HepG2 (cell line): Measurements from ENCODE around the gene DNPEP. TPM values are rescaled to one million over a fixed set of nuclear protein-coding genes. Genes with fewer than 3 reads are reported as not detected.
A peak's percentile ranks its signal among the peaks of the same experiment; 100 is the strongest.

ENCODE experiments used
- ISX ChIP-seq: sonication (generic); formaldehyde crosslinking; conservative IDR thresholded peaks from 2 replicates; pipeline ENCODE4 v1.5.0; 2020; ENCODE audit warnings: missing genetic modification reagents
- KMT2B ChIP-seq: IDR thresholded peaks from 2 replicates; pipeline ENCODE4 v1.6.1; 2016; ENCODE audit warnings: missing genetic modification reagents, missing compliant biosample characterization
- MAF1 ChIP-seq: sonication (generic); formaldehyde crosslinking; IDR thresholded peaks from 2 replicates; pipeline ENCODE4 v1.5.0; 2020; ENCODE audit warnings: missing genetic modification reagents, borderline replicate concordance
- NBN ChIP-seq: fragments of 450-650 bp; conservative IDR thresholded peaks from 2 replicates; pipeline ENCODE4 v1.6.1; 2017
- SOX5 ChIP-seq: IDR thresholded peaks from 2 replicates; pipeline ENCODE4 v1.6.1; 2016; ENCODE audit warnings: borderline replicate concordance
- ZBTB14 ChIP-seq: sonication (generic); formaldehyde crosslinking; IDR thresholded peaks from 2 replicates; pipeline ENCODE4 v1.4.0; 2020; ENCODE audit warnings: missing genetic modification reagents
- ZBTB49 ChIP-seq: sonication (generic); formaldehyde crosslinking; IDR thresholded peaks from 2 replicates; pipeline ENCODE4 v1.4.0; 2020; ENCODE audit warnings: missing genetic modification reagents, borderline replicate concordance
- ZGPAT ChIP-seq: IDR thresholded peaks from 2 replicates; pipeline ENCODE4 v1.6.1; 2016; ENCODE audit warnings: mild to moderate bottlenecking
- ZKSCAN8 ChIP-seq: IDR thresholded peaks from 2 replicates; pipeline ENCODE4 v1.6.1; 2016; ENCODE audit warnings: borderline replicate concordance, missing genetic modification reagents, missing compliant biosample characterization
- ZMYM2 ChIP-seq: sonication (generic); formaldehyde crosslinking; IDR thresholded peaks from 2 replicates; pipeline ENCODE4 v1.8.0; 2022; ENCODE audit warnings: mild to moderate bottlenecking, missing genetic modification reagents
- ZNF142 ChIP-seq: sonication (generic); formaldehyde crosslinking; IDR thresholded peaks from 2 replicates; pipeline ENCODE4 v1.4.0; 2020; ENCODE audit warnings: missing genetic modification reagents
- ZNF263 ChIP-seq: sonication (generic); formaldehyde crosslinking; IDR thresholded peaks from 2 replicates; pipeline ENCODE4 v1.4.0; 2020; ENCODE audit warnings: missing genetic modification reagents
- ZNF484 ChIP-seq: sonication (generic); formaldehyde crosslinking; IDR thresholded peaks from 2 replicates; pipeline ENCODE4 v1.5.1; 2020; ENCODE audit warnings: mild to moderate bottlenecking, low read depth, missing genetic modification reagents, borderline replicate concordance
- ZNF558 ChIP-seq: sonication (generic); formaldehyde crosslinking; IDR thresholded peaks from 2 replicates; pipeline ENCODE4 v1.9.0; 2022; ENCODE audit warnings: mild to moderate bottlenecking, missing genetic modification reagents, borderline replicate concordance
- ZNF598 ChIP-seq: sonication (generic); formaldehyde crosslinking; IDR thresholded peaks from 2 replicates; pipeline ENCODE4 v1.5.1; 2020; ENCODE audit warnings: mild to moderate bottlenecking, missing genetic modification reagents, borderline replicate concordance
- ZNF678 ChIP-seq: sonication (generic); formaldehyde crosslinking; IDR thresholded peaks from 2 replicates; pipeline ENCODE4 v1.4.0; 2020; ENCODE audit warnings: mild to moderate bottlenecking, missing genetic modification reagents
- ZNF703 ChIP-seq: sonication (generic); formaldehyde crosslinking; IDR thresholded peaks from 2 replicates; pipeline ENCODE4 v1.5.1; 2020; ENCODE audit warnings: missing genetic modification reagents, mild to moderate bottlenecking, moderate library complexity, borderline replicate concordance
- ZNF749 ChIP-seq: sonication (generic); formaldehyde crosslinking; IDR thresholded peaks from 2 replicates; pipeline ENCODE4 v1.8.0; 2022; ENCODE audit warnings: mild to moderate bottlenecking, missing genetic modification reagents, moderate library complexity, borderline replicate concordance
- polyA plus RNA-seq, 8 experiments: library from polyadenylated mRNA; depleted of rRNA in 3 of 8; stranded (reverse) in 7 of 8; unstranded in 1 of 8; fragments of >200 nt; fragmentation: Illumina TruSeq in 4 of 8; extraction: Trizol in 4 of 8; gene quantifications; 2 replicates each; pipeline versions ENCODE4 v1.2.1 to v1.2.3, GENCODE V29; 2011 to 2016; ENCODE audit warnings: low read depth in 4 of 8, missing spikeins in 1 of 8, mixed read lengths in 1 of 8; ENCODE audit not compliant: insufficient read depth in 1 of 8
- total RNA-seq, 5 experiments: library from RNA; depleted of rRNA; stranded (reverse); fragments of >200 nt; fragmentation: Illumina TruSeq; extraction: Trizol; gene quantifications; 2 replicates each; pipeline ENCODE4 v1.2.3, GENCODE V29; 2016; ENCODE audit warnings: low read depth in 1 of 5

Gene DNPEP
- total and polyA plus RNA-seq, 2 of the 13 experiments (the other 11 are each of a cell fraction or from before 2014, with no cell fraction given): 104 to 109 TPM

GRCh38 chr2:219331560-219332213 lies 56.0 kb downstream of the DNPEP start (continued):
- peak; percentile 41; the same call in 1 of the 2 replicates for TF ChIP-seq ZGPAT (CRISPR knock-in tag)
- TF ChIP-seq NBN: no peak
- peak; percentile 74; the same call in 1 of the 2 replicates for TF ChIP-seq ZNF142
- no peak for TF ChIP-seq ZMYM2 (CRISPR knock-in tag)
- 0 out of 2 replicates have a peak, but pooled peaks have one; percentile 87 for TF ChIP-seq ZNF678 (CRISPR knock-in tag)
- TF ChIP-seq ZNF598 (CRISPR knock-in tag): peak; percentile 70; the same call in 1 of the 2 replicates
- TF ChIP-seq SOX5 (CRISPR knock-in tag): peak; percentile 45; the same call in 1 of the 2 replicates
- TF ChIP-seq ISX (CRISPR knock-in tag): 0 out of 2 replicates have a peak, but pooled peaks have one; percentile 58
- peak; percentile 98 for TF ChIP-seq ZNF749 (CRISPR knock-in tag)
- TF ChIP-seq ZNF558 (CRISPR knock-in tag): peak; percentile 88; the same call in 1 of the 2 replicates
- TF ChIP-seq ZNF263 (CRISPR knock-in tag): peak; percentile 72
- no peak for TF ChIP-seq ZNF703
- TF ChIP-seq ZKSCAN8 (CRISPR knock-in tag): 0 out of 2 replicates have a peak, but pooled peaks have one; percentile 66
- TF ChIP-seq ZBTB14 (CRISPR knock-in tag): peak; percentile 82
- TF ChIP-seq ZNF484 (CRISPR knock-in tag): no peak; the same call in 1 of the 2 replicates
- TF ChIP-seq KMT2B (CRISPR knock-in tag): peak; percentile 79; the same call in 1 of the 2 replicates
- peak; percentile 98 for TF ChIP-seq ZBTB49 (CRISPR knock-in tag)
- TF ChIP-seq MAF1 (CRISPR knock-in tag): peak; percentile 73; the same call in 1 of the 2 replicates
